Astrocyte of the cerebellum (primary cell): ENCODE data around the gene ECEL1.

ENCODE experiments used
- DNase-seq: peaks from one replicate; pipeline ENCODE4 v3.0.0-alpha.2; 2011; ENCODE audit warnings: low read depth
- H3K4me3 ChIP-seq: 2 replicates; pipeline ENCODE4 v1.5.1; 2011; ENCODE audit warnings: mild to moderate bottlenecking, low read depth, low read length, moderate library complexity
- in situ Hi-C: cut with HindIII; loops from 2 replicates; pipeline ENCODE4 v1.10.0; 2017; ENCODE audit warnings: low sequenced_read_pairs
- TF ChIP-seq, protein P1 (sequence below): IDR thresholded peaks from 2 replicates; pipeline ENCODE4 v1.5.1; 2012; ENCODE audit warnings: low read length, low read depth, moderate library complexity, mild to moderate bottlenecking; ENCODE audit errors: missing control alignments

The ECEL1 gene

GRCh38 chr2:232504438-232504837 lies 16.8 kb upstream of the ECEL1 start:
- TF ChIP-seq, protein P1, sequence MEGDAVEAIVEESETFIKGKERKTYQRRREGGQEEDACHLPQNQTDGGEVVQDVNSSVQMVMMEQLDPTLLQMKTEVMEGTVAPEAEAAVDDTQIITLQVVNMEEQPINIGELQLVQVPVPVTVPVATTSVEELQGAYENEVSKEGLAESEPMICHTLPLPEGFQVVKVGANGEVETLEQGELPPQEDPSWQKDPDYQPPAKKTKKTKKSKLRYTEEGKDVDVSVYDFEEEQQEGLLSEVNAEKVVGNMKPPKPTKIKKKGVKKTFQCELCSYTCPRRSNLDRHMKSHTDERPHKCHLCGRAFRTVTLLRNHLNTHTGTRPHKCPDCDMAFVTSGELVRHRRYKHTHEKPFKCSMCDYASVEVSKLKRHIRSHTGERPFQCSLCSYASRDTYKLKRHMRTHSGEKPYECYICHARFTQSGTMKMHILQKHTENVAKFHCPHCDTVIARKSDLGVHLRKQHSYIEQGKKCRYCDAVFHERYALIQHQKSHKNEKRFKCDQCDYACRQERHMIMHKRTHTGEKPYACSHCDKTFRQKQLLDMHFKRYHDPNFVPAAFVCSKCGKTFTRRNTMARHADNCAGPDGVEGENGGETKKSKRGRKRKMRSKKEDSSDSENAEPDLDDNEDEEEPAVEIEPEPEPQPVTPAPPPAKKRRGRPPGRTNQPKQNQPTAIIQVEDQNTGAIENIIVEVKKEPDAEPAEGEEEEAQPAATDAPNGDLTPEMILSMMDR, result no peak
- in situ Hi-C loops, result no loop called here
- no peak for DNase-seq
- no peak overlapping the region for H3K4me3 ChIP-seq

DNA sequence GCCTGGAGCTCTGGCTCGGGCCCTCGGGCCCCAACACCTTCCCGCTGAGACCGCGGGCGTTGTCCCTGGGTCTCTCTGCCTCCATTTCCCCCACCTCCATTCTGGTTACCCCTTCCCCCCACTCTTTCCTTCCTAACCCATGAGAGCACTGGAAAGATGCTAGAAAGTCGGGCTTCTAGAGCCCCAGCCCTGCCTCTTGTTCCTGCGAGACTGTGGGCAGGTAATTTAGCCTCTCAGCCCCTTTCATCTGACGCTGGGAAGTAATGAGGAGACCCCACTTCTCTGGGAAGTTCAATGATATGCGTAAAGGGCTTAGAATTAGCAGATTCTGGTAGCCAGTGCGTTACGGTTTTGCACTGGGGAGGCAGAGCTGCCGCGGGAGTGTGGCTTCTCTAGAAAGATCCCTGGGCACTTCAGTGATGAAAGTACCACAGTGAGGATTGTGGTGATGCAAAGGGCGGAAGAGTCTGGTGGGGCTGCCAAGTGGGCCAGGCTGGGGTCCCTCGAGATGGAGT lies 16.2 kb upstream of the ECEL1 start:
- in situ Hi-C loops, result no loop called here
- DNase-seq, result no peak
- TF ChIP-seq, protein P1, result no peak
- H3K4me3 ChIP-seq, result no peak overlapping the region

- peak overlapping the region; percentile 3 for H3K4me3 ChIP-seq
- no peak for DNase-seq
Observed at GRCh38 chr2:232502911-232503808, 15.5 kb upstream of the ECEL1 start.

DNA sequence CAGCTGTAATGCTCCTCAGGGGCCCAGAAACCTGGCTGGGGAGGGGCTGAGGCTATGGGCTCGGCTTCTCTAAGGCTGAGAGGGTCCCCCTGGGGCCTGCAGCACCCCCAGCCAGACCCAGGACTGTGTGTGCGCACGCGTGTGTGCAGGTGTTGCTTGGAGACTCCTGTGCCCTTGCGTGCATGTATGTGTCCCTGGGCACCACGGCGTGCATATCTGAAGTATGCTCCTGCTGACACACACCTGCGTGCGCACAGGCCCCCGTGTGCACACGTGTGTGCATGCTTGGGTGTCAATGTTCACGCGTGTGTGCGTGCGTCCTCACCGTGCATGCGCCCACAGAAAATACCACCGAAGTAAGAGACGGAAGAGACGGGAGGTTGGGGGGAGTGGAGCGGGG lies 14.9 kb upstream of the ECEL1 start:
- no peak overlapping the region for H3K4me3 ChIP-seq
- TF ChIP-seq, protein P1, result no peak
- in situ Hi-C loops, result no loop called here
- no peak for DNase-seq

More at GRCh38 chr2:232502911-232503808, 15.5 kb upstream of the ECEL1 start:
- TF ChIP-seq, protein P1, result no peak
- in situ Hi-C loops, result no loop called here

- H3K4me3 ChIP-seq, result no peak overlapping the region
- TF ChIP-seq, protein P1, result no peak
- no peak for DNase-seq
- in situ Hi-C loops, result no loop called here
Observed at GRCh38 chr2:232501794-232502390, 14.3 kb upstream of the ECEL1 start.

DNA sequence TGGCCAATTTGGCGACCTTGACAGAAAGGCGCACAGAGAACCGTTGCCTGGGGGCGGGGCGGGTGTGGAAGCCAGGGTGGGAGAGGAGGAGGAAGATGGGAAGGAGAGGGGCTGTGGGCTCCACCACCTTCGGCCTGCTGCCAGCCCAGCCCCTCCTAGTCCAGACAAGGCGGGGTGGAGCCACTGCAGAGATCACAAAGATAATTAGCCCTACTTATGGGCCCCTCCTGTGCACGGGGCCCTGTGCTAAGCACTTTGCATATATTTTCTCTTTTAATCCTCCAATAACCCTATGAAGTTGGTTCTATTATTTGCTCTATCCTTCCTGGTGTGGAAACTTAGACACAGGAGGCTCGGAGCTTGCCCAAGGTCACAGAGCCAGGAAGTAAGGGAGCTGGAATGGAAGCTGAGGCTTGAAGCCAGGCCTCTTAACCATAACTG lies 13.7 kb upstream of the ECEL1 start:
- DNase-seq, result no peak
- TF ChIP-seq, protein P1, result no peak
- in situ Hi-C loops, result no loop called here
- no peak overlapping the region for H3K4me3 ChIP-seq
